Tibial nerve (tissue), 4 donors: ENCODE measurements around the gene IL34.

Source experiments
- CTCF ChIP-seq, 5 experiments: fragments of 200-600 bp in 3 of 5; fragments of 450-650 bp in 2 of 5; sonication (generic) in 3 of 5; IDR thresholded peaks; one replicate each; pipeline ENCODE4 v1.5.1; 2016 to 2019; ENCODE audit warnings: antibody characterized with exemption in 5 of 5, mild to moderate bottlenecking in 3 of 5, moderate library complexity in 2 of 5
- EP300 ChIP-seq, 2 donors: sonication (generic); formaldehyde crosslinking; IDR thresholded peaks; one replicate each; pipeline ENCODE4 v1.6.1; 2017; ENCODE audit warnings: antibody characterized with exemption in 2 of 2, mild to moderate bottlenecking in 1 of 2
- POLR2A ChIP-seq, 2 donors: fragments of 450-650 bp; IDR thresholded peaks; one replicate each; pipeline ENCODE4 v1.6.1; 2017; ENCODE audit warnings: antibody characterized with exemption in 2 of 2, mild to moderate bottlenecking in 2 of 2, moderate library complexity in 2 of 2

DNA sequence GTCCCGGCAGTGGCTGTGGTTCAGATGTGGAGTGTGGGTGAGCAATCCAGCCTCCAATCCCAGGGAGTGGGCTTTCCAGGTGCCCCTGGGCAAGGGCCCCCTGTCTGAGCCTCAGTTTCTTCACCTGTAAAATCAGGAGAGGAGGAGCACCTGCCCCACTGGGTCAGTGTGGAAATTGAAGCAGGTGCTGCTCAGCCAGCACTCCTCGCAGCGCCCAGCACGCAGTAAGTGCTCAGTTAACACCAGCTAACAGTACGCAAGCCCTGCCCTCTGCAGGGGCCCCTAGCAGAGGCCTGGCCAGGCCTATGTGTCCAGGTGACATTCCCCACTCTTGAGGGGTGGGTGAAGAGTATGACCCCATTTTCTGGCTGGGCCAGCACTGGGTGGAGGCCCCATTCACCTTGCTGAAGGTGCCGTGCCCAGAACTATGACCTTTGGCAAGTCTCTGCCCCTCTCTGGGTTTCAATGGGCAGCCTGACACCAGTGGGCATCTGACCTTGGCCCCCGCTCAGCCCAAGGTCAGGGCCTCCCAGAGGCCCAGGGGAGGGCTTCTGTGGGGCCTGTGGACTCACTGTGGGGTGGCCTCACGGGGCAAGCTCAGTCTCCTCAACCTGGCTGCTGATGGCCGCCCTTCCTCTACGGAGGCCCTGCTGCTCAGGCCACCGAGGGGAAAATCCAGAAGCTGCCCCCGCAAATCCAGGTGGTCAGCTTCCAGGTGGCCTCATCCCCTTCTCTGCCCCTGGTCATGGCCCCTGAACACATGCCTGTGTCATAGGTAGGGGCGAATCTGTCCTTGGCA, 37.0 kb downstream of the IL34 start:
- TF ChIP-seq CTCF (IDR thresholded peaks at IDR 0.05) (no peak), POLR2A (IDR thresholded peaks at IDR 0.05) (no peak), EP300 (IDR thresholded peaks at IDR 0.05) (no peak)
